Lower lobe of right lung (tissue), 2 donors: Measurements from ENCODE around the gene STK32B. TPM values are rescaled to one million over a fixed set of nuclear protein-coding genes. Genes with fewer than 3 reads are reported as not detected.
"Not testable (repeated sequence)": the region's sequence is repeated elsewhere in the genome, so short reads cannot be mapped to it uniquely, and the experiment has no call there.

Source experiments
- ATAC-seq, 2 donors: fragments of 200-7000 bp; cut with Tn5 transposase; one replicate each; pipeline ENCODE4 v1.9.1; 2020 to 2022; ENCODE audit warnings: mild to moderate bottlenecking in 2 of 2, moderate library complexity in 2 of 2
- DNase-seq: peaks from one replicate; pipeline ENCODE4 v3.0.0-alpha.2; 2020
- H3K27ac ChIP-seq: fragments of 200-600 bp; one replicate; pipeline ENCODE4 v1.8.0; 2022
- H3K27me3 ChIP-seq: fragments of 200-600 bp; one replicate; pipeline ENCODE4 v1.8.0; 2022; ENCODE audit warnings: low read depth
- H3K36me3 ChIP-seq: fragments of 200-600 bp; one replicate; pipeline ENCODE4 v1.8.0; 2022; ENCODE audit warnings: mild to moderate bottlenecking
- H3K4me1 ChIP-seq: fragments of 200-600 bp; one replicate; pipeline ENCODE4 v1.8.0; 2022
- H3K4me3 ChIP-seq: fragments of 200-600 bp; one replicate; pipeline ENCODE4 v1.8.0; 2022; ENCODE audit warnings: mild to moderate bottlenecking
- H3K9me3 ChIP-seq: fragments of 200-600 bp; one replicate; pipeline ENCODE4 v1.8.0; 2022
- CTCF ChIP-seq: fragments of 200-600 bp; IDR thresholded peaks from one replicate; pipeline ENCODE4 v1.8.0; 2022; ENCODE audit warnings: antibody characterized with exemption, mild to moderate bottlenecking
- intact Hi-C: fragments of 100-400 bp; cut with DNase I; formaldehyde crosslinking; loops from one replicate; pipeline ENCODE4 v1.11.0; 2022
- total RNA-seq: library from RNA; stranded (reverse); fragmentation: NEBNext Ultra II Directional; extraction: Animal tissue kit (Norgen Biotek cat#: 25700); gene quantifications from one replicate; pipeline ENCODE4 v1.2.1, GENCODE V29; 2021
- donor health status: DM: no; HTN: yes; CAD: no; lungs with severe emphysema.

STK32B gene
- total RNA-seq, 1 donor from 2014 or later, result 1.3 TPM

- Histone ChIP-seq H3K27me3 (no peaks in the 10 kb centered on the region), H3K36me3 (no peaks in the 10 kb centered on the region), H3K4me1 (no peaks in the 10 kb centered on the region), H3K27ac (no peak overlapping the region), H3K9me3 (no peaks in the 10 kb centered on the region), H3K4me3 (no peak overlapping the region)
- ATAC-seq (no peak), DNase-seq (no peak)
- intact Hi-C loops, result no loop called here
- TF ChIP-seq CTCF, result no peak
Measured at GRCh38 chr4:5247735-5248134, 196.5 kb downstream of the STK32B start.

- H3K27ac ChIP-seq, result no peak overlapping the region
- H3K9me3 ChIP-seq, result no peaks in the 10 kb centered on the region
- no peaks in the 10 kb centered on the region for H3K4me1 ChIP-seq
- no peak for DNase-seq
- H3K4me3 ChIP-seq, result no peak overlapping the region
- no peaks in the 10 kb centered on the region for H3K27me3 ChIP-seq
- no peak for ATAC-seq
- no peaks in the 10 kb centered on the region for H3K36me3 ChIP-seq
- TF ChIP-seq CTCF, result no peak
- intact Hi-C loops, result no loop called here
Measured at GRCh38 chr4:5249727-5250126, 198.4 kb downstream of the STK32B start.

GRCh38 chr4:5250536-5250935, 199.3 kb downstream of the STK32B start:
- DNase-seq, H3K27ac ChIP-seq, H3K36me3 ChIP-seq, H3K27me3 ChIP-seq, H3K9me3 ChIP-seq, intact Hi-C loops, ATAC-seq, H3K4me3 ChIP-seq, H3K4me1 ChIP-seq: not testable (repeated sequence)

GRCh38 chr4:5256421-5256820, 205.1 kb downstream of the STK32B start:
- intact Hi-C loops, result no loop called here
- Histone ChIP-seq H3K4me3 (no peak overlapping the region), H3K9me3 (no peaks in the 10 kb centered on the region), H3K27me3 (no peaks in the 10 kb centered on the region), H3K27ac (no peak overlapping the region), H3K4me1 (no peaks in the 10 kb centered on the region), H3K36me3 (no peaks in the 10 kb centered on the region)
- DNase-seq (no peak), ATAC-seq (no peak)
- TF ChIP-seq CTCF, result no peak

- no peaks in the 10 kb centered on the region for H3K27me3 ChIP-seq
- no peak for ATAC-seq
- no peak for TF ChIP-seq CTCF
- no peak overlapping the region for H3K4me3 ChIP-seq
- no peak for DNase-seq
- H3K9me3 ChIP-seq, result no peaks in the 10 kb centered on the region
- intact Hi-C loops, result no loop called here
- no peaks in the 10 kb centered on the region for H3K4me1 ChIP-seq
- no peaks in the 10 kb centered on the region for H3K36me3 ChIP-seq
- H3K27ac ChIP-seq, result no peak overlapping the region
Measured at GRCh38 chr4:5257086-5257485, 205.8 kb downstream of the STK32B start.

GRCh38 chr4:5259471-5259870, 208.2 kb downstream of the STK32B start:
- Histone ChIP-seq H3K4me1 (no peaks in the 10 kb centered on the region), H3K27me3 (no peaks in the 10 kb centered on the region), H3K27ac (no peak overlapping the region), H3K4me3 (no peak overlapping the region), H3K36me3 (no peaks in the 10 kb centered on the region), H3K9me3 (no peaks in the 10 kb centered on the region)
- no peak for ATAC-seq
- intact Hi-C loops, result no loop called here
- DNase-seq, result no peak
- TF ChIP-seq CTCF, result no peak
